ENCODE results near the gene PCGF3. TPM values are rescaled to one million over a fixed set of nuclear protein-coding genes. Genes with fewer than 3 reads are reported as not detected.
"Not testable (repeated sequence)": the region's sequence is repeated elsewhere in the genome, so short reads cannot be mapped to it uniquely, and the experiment has no call there.

PCGF3 gene
- total RNA-seq, 1 donor from 2014 or later = 55.4 TPM

DNA sequence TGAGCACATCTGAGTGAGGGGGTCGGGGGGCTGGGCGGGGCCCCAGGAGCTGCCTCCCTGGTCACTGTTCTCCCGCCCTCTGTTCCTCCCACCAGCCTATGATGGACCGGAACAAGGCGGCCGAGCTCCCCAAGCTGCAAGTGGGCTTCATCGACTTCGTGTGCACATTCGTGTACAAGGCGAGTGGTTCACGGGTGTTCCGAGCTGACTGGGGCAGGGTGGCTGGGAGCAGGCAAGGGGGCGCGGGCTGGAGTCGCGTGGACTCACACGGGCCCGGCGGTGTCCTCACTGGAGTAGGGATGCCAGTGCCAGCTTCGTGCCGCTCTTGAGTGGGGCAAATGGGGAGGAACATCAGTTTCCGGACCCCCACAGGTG, 39.2 kb upstream of the PCGF3 start:
- Mint-ChIP-seq H3K27me3 (ENCODE audit: low read depth) (no peaks in the 10 kb centered on the region), H3K27ac (ENCODE audit: unreplicated experiment) (peak overlapping the region; percentile 27), H3K36me3 (ENCODE audit: low read depth) (peaks cover 4% of the 10 kb centered on the region), H3K4me1 (ENCODE audit: low read depth) (peaks cover 2% of the 10 kb centered on the region), H3K9me3 (ENCODE audit: low read depth) (no peaks in the 10 kb centered on the region), H3K4me3 (ENCODE audit: unreplicated experiment) (no peak overlapping the region)
- DNase-seq (ENCODE audit: low spot score) = no peak
- TF ChIP-seq, protein P1, sequence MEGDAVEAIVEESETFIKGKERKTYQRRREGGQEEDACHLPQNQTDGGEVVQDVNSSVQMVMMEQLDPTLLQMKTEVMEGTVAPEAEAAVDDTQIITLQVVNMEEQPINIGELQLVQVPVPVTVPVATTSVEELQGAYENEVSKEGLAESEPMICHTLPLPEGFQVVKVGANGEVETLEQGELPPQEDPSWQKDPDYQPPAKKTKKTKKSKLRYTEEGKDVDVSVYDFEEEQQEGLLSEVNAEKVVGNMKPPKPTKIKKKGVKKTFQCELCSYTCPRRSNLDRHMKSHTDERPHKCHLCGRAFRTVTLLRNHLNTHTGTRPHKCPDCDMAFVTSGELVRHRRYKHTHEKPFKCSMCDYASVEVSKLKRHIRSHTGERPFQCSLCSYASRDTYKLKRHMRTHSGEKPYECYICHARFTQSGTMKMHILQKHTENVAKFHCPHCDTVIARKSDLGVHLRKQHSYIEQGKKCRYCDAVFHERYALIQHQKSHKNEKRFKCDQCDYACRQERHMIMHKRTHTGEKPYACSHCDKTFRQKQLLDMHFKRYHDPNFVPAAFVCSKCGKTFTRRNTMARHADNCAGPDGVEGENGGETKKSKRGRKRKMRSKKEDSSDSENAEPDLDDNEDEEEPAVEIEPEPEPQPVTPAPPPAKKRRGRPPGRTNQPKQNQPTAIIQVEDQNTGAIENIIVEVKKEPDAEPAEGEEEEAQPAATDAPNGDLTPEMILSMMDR (IDR thresholded peaks at IDR 0.05) = no peak

GRCh38 chr4:666822-667544, 38.6 kb upstream of the PCGF3 start:
- H3K27me3 Mint-ChIP-seq (ENCODE audit: low read depth) = no peaks in the 10 kb centered on the region
- no peaks in the 10 kb centered on the region for H3K9me3 Mint-ChIP-seq (ENCODE audit: low read depth)
- H3K4me3 Mint-ChIP-seq (ENCODE audit: unreplicated experiment) = no peak overlapping the region
- DNase-seq (ENCODE audit: low spot score) = no peak
- H3K36me3 Mint-ChIP-seq (ENCODE audit: low read depth) = peaks cover 4% of the 10 kb centered on the region
- TF ChIP-seq, protein P1 (IDR thresholded peaks at IDR 0.05) = no peak
- peaks cover 2% of the 10 kb centered on the region for H3K4me1 Mint-ChIP-seq (ENCODE audit: low read depth)
- H3K27ac Mint-ChIP-seq (ENCODE audit: unreplicated experiment) = peak overlapping the region; percentile 27

DNA sequence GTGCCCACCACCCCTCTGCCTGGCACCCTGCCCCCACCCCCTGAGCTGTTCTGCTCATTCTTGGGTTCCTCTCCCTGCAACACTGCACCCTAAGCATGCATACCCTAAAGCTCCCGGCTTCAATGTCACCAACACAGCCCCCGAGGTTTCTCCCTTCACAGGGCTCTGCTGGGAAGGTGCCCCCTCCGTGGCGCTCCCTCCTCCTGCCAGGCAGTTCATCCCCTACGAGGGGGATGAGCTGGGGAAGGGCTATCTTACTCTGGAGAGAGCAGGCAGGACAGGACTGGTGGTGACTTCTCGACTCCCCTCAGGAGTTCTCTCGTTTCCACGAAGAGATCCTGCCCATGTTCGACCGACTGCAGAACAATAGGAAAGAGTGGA, 38.1 kb upstream of the PCGF3 start:
- no peak overlapping the region for H3K4me3 Mint-ChIP-seq (ENCODE audit: unreplicated experiment)

DNA sequence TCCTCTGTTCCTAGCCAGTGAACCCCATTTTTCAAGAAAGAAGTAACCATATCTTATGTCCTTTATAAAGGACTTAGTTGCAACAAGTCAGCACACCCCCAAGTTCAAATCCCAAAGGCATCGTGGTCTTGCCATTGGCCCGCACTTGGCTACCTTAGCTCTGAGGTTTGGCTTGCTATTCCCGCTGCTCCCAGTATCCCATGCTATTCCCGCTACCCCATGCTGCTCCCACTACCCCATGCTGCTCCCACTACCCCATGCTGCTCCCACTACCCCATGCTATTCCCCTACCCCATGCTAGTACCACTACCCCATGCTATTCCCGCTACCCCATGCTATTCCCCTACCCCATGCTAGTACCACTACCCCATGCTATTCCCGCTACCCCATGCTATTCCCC, 37.4 kb upstream of the PCGF3 start:
- not testable (repeated sequence) for H3K4me3 Mint-ChIP-seq (ENCODE audit: unreplicated experiment); DNase-seq (ENCODE audit: low spot score); H3K4me1 Mint-ChIP-seq (ENCODE audit: low read depth); H3K36me3 Mint-ChIP-seq (ENCODE audit: low read depth); H3K27ac Mint-ChIP-seq (ENCODE audit: unreplicated experiment); H3K27me3 Mint-ChIP-seq (ENCODE audit: low read depth); H3K9me3 Mint-ChIP-seq (ENCODE audit: low read depth)

More for the DNA sequence above, 38.1 kb upstream of the PCGF3 start:
- Mint-ChIP-seq H3K27ac (ENCODE audit: unreplicated experiment) (peak overlapping the region; percentile 3), H3K4me1 (ENCODE audit: low read depth) (peaks cover 2% of the 10 kb centered on the region), H3K36me3 (ENCODE audit: low read depth) (peaks cover 7% of the 10 kb centered on the region), H3K9me3 (ENCODE audit: low read depth) (no peaks in the 10 kb centered on the region), H3K27me3 (ENCODE audit: low read depth) (no peaks in the 10 kb centered on the region)
- TF ChIP-seq, protein P1 (IDR thresholded peaks at IDR 0.05) = no peak
- no peak for DNase-seq (ENCODE audit: low spot score)

GRCh38 chr4:669806-670559, 35.6 kb upstream of the PCGF3 start:
- not testable (repeated sequence) for H3K4me1 Mint-ChIP-seq (ENCODE audit: low read depth); H3K27ac Mint-ChIP-seq (ENCODE audit: unreplicated experiment); H3K4me3 Mint-ChIP-seq (ENCODE audit: unreplicated experiment)

GRCh38 chr4:671769-672168, 33.9 kb upstream of the PCGF3 start:
- H3K36me3 Mint-ChIP-seq (ENCODE audit: low read depth) = peaks cover 12% of the 10 kb centered on the region
- no peaks in the 10 kb centered on the region for H3K27me3 Mint-ChIP-seq (ENCODE audit: low read depth)
- no peak overlapping the region for H3K27ac Mint-ChIP-seq (ENCODE audit: unreplicated experiment)
- no peak overlapping the region for H3K4me3 Mint-ChIP-seq (ENCODE audit: unreplicated experiment)
- H3K9me3 Mint-ChIP-seq (ENCODE audit: low read depth) = no peaks in the 10 kb centered on the region
- TF ChIP-seq, protein P1 (IDR thresholded peaks at IDR 0.05) = no peak
- no peak for DNase-seq (ENCODE audit: low spot score)
- H3K4me1 Mint-ChIP-seq (ENCODE audit: low read depth) = peaks cover 7% of the 10 kb centered on the region

More at GRCh38 chr4:669806-670559, 35.6 kb upstream of the PCGF3 start:
- not testable (repeated sequence) for H3K27me3 Mint-ChIP-seq (ENCODE audit: low read depth); DNase-seq (ENCODE audit: low spot score); H3K9me3 Mint-ChIP-seq (ENCODE audit: low read depth)
- peaks cover 12% of the 10 kb centered on the region for H3K36me3 Mint-ChIP-seq (ENCODE audit: low read depth)

Data from chondrocyte (in vitro differentiated cells).